Uterus (tissue), 4 donors: ENCODE measurements around the gene ABCA12. TPM values are rescaled to one million over a fixed set of nuclear protein-coding genes. Genes with fewer than 3 reads are reported as not detected.

Experiments
- DNase-seq, 2 donors: peaks; one replicate each; pipeline ENCODE4 v3.0.0-alpha.2; 2019 to 2020
- H3K27ac ChIP-seq, 2 donors: fragments of 200-600 bp; sonication (generic); 1 replicate in 1 of 2; 2 replicates in 1 of 2; pipeline ENCODE4 v1.5.1; 2016 to 2018
- H3K27me3 ChIP-seq, 2 donors: fragments of 200-600 bp; sonication (generic); one replicate each; pipeline ENCODE4 v1.5.1; 2018 to 2019; ENCODE audit warnings: control low read depth in 1 of 2
- H3K36me3 ChIP-seq, 2 donors: fragments of 200-600 bp; sonication (generic); one replicate each; pipeline ENCODE4 v1.5.1; 2019; ENCODE audit warnings: control low read depth in 1 of 2
- H3K4me1 ChIP-seq, 2 donors: fragments of 200-600 bp; sonication (generic); one replicate each; pipeline ENCODE4 v1.5.1; 2018 to 2019; ENCODE audit warnings: control low read depth in 1 of 2
- H3K4me3 ChIP-seq, 2 donors: fragments of 200-600 bp; sonication (generic); 1 replicate in 1 of 2; 2 replicates in 1 of 2; pipeline ENCODE4 v1.5.1; 2018 to 2019; ENCODE audit warnings: mild to moderate bottlenecking in 1 of 2
- H3K9me3 ChIP-seq, 2 donors: fragments of 200-600 bp; sonication (generic); one replicate each; pipeline ENCODE4 v1.5.1; 2019; ENCODE audit warnings: control low read depth in 1 of 2
- POLR2A ChIP-seq, 2 donors: fragments of 450-650 bp; IDR thresholded peaks; one replicate each; pipeline ENCODE4 v1.6.1; 2016; ENCODE audit warnings: antibody characterized with exemption in 2 of 2, mild to moderate bottlenecking in 1 of 2, moderate library complexity in 1 of 2
- intact Hi-C: fragments of 100-400 bp; cut with DNase I; formaldehyde crosslinking; loops from one replicate; pipeline ENCODE4 v1.15.1; 2023; ENCODE audit warnings: low total_unique reads
- total RNA-seq, 4 donors: library from RNA; depleted of rRNA in 3 of 4; stranded (reverse); fragments of >200 nt in 3 of 4; gene quantifications; one replicate each; pipeline versions ENCODE4 v1.1.0 to v1.2.4, GENCODE V29; 2014 to 2023
- TF ChIP-seq, protein P1 (sequence below), 4 experiments: fragments of 200-600 bp in 2 of 4; fragments of 450-650 bp in 2 of 4; sonication (generic) in 2 of 4; IDR thresholded peaks; one replicate each; pipeline ENCODE4 v1.5.1; 2016 to 2019; ENCODE audit warnings: antibody characterized with exemption in 4 of 4, mild to moderate bottlenecking in 2 of 4, moderate library complexity in 1 of 4
- donor health status: DM: yes; HTN: yes; CAD: no.

The ABCA12 gene
- total RNA-seq, 4 donors from 2014 or later = 0.14 TPM; not detected in 3

DNA sequence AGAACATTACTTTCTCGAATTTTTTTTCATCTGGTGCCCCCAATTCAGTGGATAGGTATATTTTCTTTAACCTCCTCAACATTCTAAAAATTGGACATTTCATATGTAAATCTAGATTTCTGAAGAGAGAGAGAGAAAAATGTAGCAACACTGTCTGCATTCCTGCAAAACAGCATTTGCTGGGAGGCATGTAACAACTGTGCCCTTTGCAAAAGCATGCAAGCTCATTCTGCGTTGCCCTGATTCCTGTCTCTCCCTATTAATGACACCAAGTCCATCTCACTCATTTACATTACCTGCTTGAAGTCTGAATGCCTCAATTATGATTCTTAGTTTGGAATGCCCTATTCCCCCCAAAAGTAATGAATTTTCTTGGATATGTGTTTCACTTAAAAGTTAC lies 249.1 kb downstream of the ABCA12 start:
- H3K27me3 ChIP-seq = no peaks in the 10 kb centered on the region
- no peak for DNase-seq
- intact Hi-C loops = no loop called here
- TF ChIP-seq, protein P1, sequence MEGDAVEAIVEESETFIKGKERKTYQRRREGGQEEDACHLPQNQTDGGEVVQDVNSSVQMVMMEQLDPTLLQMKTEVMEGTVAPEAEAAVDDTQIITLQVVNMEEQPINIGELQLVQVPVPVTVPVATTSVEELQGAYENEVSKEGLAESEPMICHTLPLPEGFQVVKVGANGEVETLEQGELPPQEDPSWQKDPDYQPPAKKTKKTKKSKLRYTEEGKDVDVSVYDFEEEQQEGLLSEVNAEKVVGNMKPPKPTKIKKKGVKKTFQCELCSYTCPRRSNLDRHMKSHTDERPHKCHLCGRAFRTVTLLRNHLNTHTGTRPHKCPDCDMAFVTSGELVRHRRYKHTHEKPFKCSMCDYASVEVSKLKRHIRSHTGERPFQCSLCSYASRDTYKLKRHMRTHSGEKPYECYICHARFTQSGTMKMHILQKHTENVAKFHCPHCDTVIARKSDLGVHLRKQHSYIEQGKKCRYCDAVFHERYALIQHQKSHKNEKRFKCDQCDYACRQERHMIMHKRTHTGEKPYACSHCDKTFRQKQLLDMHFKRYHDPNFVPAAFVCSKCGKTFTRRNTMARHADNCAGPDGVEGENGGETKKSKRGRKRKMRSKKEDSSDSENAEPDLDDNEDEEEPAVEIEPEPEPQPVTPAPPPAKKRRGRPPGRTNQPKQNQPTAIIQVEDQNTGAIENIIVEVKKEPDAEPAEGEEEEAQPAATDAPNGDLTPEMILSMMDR (IDR thresholded peaks at IDR 0.05) = no peak
- no peak for TF ChIP-seq POLR2A (IDR thresholded peaks at IDR 0.05)
- H3K9me3 ChIP-seq = no peaks in the 10 kb centered on the region
- H3K36me3 ChIP-seq = no peaks in the 10 kb centered on the region
- H3K4me3 ChIP-seq = no peak overlapping the region
- H3K27ac ChIP-seq = no peak overlapping the region
- no peaks in the 10 kb centered on the region for H3K4me1 ChIP-seq

DNA sequence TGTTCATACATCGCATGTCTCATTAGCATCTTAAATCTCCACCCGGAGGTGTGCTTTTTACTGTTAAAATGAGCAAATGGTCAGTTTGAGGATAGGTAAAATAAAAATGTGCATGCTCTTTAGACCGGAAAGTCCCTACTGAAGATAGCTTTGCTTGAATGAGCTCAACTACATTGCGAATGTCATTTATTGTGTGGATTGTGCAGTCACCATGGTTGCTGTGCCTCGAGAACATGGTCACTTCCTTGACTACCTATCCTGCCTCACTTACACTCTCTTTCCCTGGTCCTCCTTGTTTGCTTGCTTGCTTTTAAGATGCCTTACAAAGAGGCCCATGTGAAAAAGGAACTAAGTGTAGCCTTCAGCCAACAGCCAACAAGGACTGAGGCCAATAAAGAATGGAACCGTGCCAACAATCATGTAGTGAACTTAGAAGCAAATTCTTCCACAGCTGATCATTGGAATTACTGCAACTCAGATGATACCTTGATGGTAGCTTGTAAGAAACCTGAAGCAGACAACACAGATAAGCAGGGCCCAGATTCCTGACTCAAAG lies 256.7 kb downstream of the ABCA12 start:
- no peaks in the 10 kb centered on the region for H3K27me3 ChIP-seq
- H3K9me3 ChIP-seq = no peaks in the 10 kb centered on the region
- DNase-seq = no peak
- H3K27ac ChIP-seq = no peak overlapping the region
- no peaks in the 10 kb centered on the region for H3K36me3 ChIP-seq
- H3K4me1 ChIP-seq = no peaks in the 10 kb centered on the region
- no peak for TF ChIP-seq POLR2A (IDR thresholded peaks at IDR 0.05)
- TF ChIP-seq, protein P1 (IDR thresholded peaks at IDR 0.05) = no peak
- intact Hi-C loops = no loop called here
- H3K4me3 ChIP-seq = no peak overlapping the region

Other genes starting within 250 kb of the ABCA12 start
- gene ATIC, start 173.4 kb upstream of the ABCA12 start, total RNA-seq = 10 to 100 TPM; 20.5 to 57.6 (median 29.8) TPM